ENCODE results near the gene WDR82.

DNA sequence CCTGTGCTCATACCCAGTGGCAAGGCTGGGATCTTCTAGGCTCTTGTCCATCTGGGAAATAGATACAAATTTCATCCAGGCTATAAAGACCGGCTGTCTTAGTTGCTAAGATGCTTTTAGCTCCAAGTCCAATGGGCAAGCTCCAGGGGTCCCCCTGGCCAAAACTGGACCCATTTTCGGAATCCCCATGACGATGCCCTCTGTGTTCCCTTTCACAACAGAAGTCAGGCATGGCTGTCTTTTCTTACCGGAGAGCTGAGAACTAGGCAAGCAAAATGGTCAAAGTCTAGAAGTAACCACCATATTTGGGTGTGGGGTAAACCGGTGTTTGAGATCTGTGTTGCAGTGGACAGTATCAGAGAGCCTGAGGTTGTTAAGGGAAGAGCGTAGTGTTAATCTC lies 10.2 kb upstream of the WDR82 start:
- no peak for TF ChIP-seq POLR2AphosphoS5 (IDR thresholded peaks at IDR 0.05; ENCODE audit: control insufficient read depth, insufficient read depth, low read depth, low read length)
- TF ChIP-seq TAF7 (tag; IDR thresholded peaks at IDR 0.05) = no peak
- TF ChIP-seq KAT7 (CRISPR knock-in tag; IDR thresholded peaks at IDR 0.05; ENCODE audit: borderline replicate concordance) = no peak
- TF ChIP-seq, protein P1, sequence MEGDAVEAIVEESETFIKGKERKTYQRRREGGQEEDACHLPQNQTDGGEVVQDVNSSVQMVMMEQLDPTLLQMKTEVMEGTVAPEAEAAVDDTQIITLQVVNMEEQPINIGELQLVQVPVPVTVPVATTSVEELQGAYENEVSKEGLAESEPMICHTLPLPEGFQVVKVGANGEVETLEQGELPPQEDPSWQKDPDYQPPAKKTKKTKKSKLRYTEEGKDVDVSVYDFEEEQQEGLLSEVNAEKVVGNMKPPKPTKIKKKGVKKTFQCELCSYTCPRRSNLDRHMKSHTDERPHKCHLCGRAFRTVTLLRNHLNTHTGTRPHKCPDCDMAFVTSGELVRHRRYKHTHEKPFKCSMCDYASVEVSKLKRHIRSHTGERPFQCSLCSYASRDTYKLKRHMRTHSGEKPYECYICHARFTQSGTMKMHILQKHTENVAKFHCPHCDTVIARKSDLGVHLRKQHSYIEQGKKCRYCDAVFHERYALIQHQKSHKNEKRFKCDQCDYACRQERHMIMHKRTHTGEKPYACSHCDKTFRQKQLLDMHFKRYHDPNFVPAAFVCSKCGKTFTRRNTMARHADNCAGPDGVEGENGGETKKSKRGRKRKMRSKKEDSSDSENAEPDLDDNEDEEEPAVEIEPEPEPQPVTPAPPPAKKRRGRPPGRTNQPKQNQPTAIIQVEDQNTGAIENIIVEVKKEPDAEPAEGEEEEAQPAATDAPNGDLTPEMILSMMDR (IDR thresholded peaks at IDR 0.05 in 2 of 3, conservative IDR thresholded peaks at IDR 0.05 in 1 of 3; ENCODE audit: insufficient read depth in 2 of 3, low read depth in 1 of 3, low read length in 3 of 3) = no peak
- TF ChIP-seq PHF20 (IDR thresholded peaks at IDR 0.05; ENCODE audit: partially characterized antibody) = no peak
- TF ChIP-seq ZKSCAN1 (IDR thresholded peaks at IDR 0.05; ENCODE audit: low read depth, low read length) = no peak
- TF ChIP-seq, protein P2, sequence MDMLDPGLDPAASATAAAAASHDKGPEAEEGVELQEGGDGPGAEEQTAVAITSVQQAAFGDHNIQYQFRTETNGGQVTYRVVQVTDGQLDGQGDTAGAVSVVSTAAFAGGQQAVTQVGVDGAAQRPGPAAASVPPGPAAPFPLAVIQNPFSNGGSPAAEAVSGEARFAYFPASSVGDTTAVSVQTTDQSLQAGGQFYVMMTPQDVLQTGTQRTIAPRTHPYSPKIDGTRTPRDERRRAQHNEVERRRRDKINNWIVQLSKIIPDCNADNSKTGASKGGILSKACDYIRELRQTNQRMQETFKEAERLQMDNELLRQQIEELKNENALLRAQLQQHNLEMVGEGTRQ (CRISPR knock-in tag; IDR thresholded peaks at IDR 0.05) = no peak
